Thyroid gland (tissue), 4 donors: Measurements from ENCODE around the gene RAX. TPM values are rescaled to one million over a fixed set of nuclear protein-coding genes. Genes with fewer than 3 reads are reported as not detected.

Source experiments
- DNase-seq, 2 donors: peaks; one replicate each; pipeline ENCODE4 v3.0.0-alpha.2; 2019
- H3K27ac ChIP-seq, 3 donors: fragments of 200-600 bp; sonication (generic); 1 replicate in 2 of 3; 2 replicates in 1 of 3; pipeline ENCODE4 v1.5.1; 2016 to 2019; ENCODE audit warnings: mild to moderate bottlenecking in 1 of 3, moderate library complexity in 1 of 3
- H3K27me3 ChIP-seq: fragments of 200-600 bp; sonication (generic); one replicate; pipeline ENCODE4 v1.5.1; 2019
- H3K36me3 ChIP-seq, 2 donors: fragments of 200-600 bp; sonication (generic); one replicate each; pipeline ENCODE4 v1.5.1; 2016 to 2019
- H3K4me1 ChIP-seq, 2 donors: fragments of 200-600 bp; sonication (generic); one replicate each; pipeline ENCODE4 v1.5.1; 2017 to 2019
- H3K4me3 ChIP-seq, 3 donors: fragments of 200-600 bp; sonication (generic); replicated peaks in 1 of 3; 1 replicate in 2 of 3; 2 replicates in 1 of 3; pipeline ENCODE4 v1.5.1; 2016; ENCODE audit warnings: mild to moderate bottlenecking in 1 of 3
- H3K9me3 ChIP-seq: fragments of 200-600 bp; sonication (generic); one replicate; pipeline ENCODE4 v1.5.1; 2017
- CTCF ChIP-seq, 6 experiments: fragments of 200-600 bp in 3 of 6; fragments of 450-650 bp in 3 of 6; sonication (generic) in 3 of 6; IDR thresholded peaks; one replicate each; pipeline ENCODE4 v1.5.1; 2016 to 2019; ENCODE audit warnings: antibody characterized with exemption in 6 of 6, mild to moderate bottlenecking in 2 of 6, inconsistent platforms in 1 of 6, moderate library complexity in 1 of 6
- POLR2A ChIP-seq, 2 donors: fragments of 450-650 bp; IDR thresholded peaks; one replicate each; pipeline ENCODE4 v1.6.1; 2017; ENCODE audit warnings: antibody characterized with exemption in 2 of 2, mild to moderate bottlenecking in 2 of 2, moderate library complexity in 1 of 2
- WGBS, 2 donors: methylation state at CpG; one replicate each; pipeline ENCODE4 v1.1.5; 2017; 5-methylcytosine and 5-hydroxymethylcytosine counted together
- intact Hi-C: fragments of 100-400 bp; cut with DNase I; formaldehyde crosslinking; loops from one replicate; pipeline ENCODE4 v1.15.1; 2023
- total RNA-seq, 4 donors: library from RNA; depleted of rRNA; stranded (reverse); fragments of >200 nt; gene quantifications; one replicate each; pipeline ENCODE4 v1.2.3, GENCODE V29; 2016

RAX gene
- total RNA-seq, 4 donors from 2014 or later, result not detected

GRCh38 chr18:59268127-59268720, 5.0 kb downstream of the RAX start:
- no peak overlapping the region for H3K27ac ChIP-seq
- H3K36me3 ChIP-seq, result no peaks in the 10 kb centered on the region
- peaks cover 16 to 28% of the 10 kb centered on the region in 2 donors for H3K4me1 ChIP-seq
- H3K4me3 ChIP-seq, result no peak overlapping the region
- peaks cover 75% of the 10 kb centered on the region for H3K27me3 ChIP-seq
- H3K9me3 ChIP-seq, result no peaks in the 10 kb centered on the region
- no peak for DNase-seq
- TF ChIP-seq POLR2A (IDR thresholded peaks at IDR 0.05) (no peak), CTCF (IDR thresholded peaks at IDR 0.05) (no peak)
- intact Hi-C loops, result no loop called here
- 8% methylated on average over 26 of the region's 28 CpGs for WGBS, 2 donors

GRCh38 chr18:59267503-59268126, 5.6 kb downstream of the RAX start:
- Histone ChIP-seq H3K27me3 (peaks cover 69% of the 10 kb centered on the region), H3K9me3 (no peaks in the 10 kb centered on the region), H3K4me1 (peaks cover 13 to 22% of the 10 kb centered on the region in 2 donors), H3K4me3 (no peak overlapping the region), H3K27ac (no peak overlapping the region), H3K36me3 (no peaks in the 10 kb centered on the region)
- WGBS, 2 donors, result 2 to 6% methylated on average over 8 to 23 of the region's 41 CpGs
- intact Hi-C loops, result no loop called here
- peak in 1 of 2 donors; percentile 4 for DNase-seq
- TF ChIP-seq POLR2A (IDR thresholded peaks at IDR 0.05) (no peak), CTCF (IDR thresholded peaks at IDR 0.05) (no peak)

GRCh38 chr18:59266886-59267502, 6.3 kb downstream of the RAX start:
- H3K4me1 ChIP-seq, result peaks cover 13 to 16% of the 10 kb centered on the region in 2 donors
- intact Hi-C loops, result no loop called here
- H3K36me3 ChIP-seq, result no peaks in the 10 kb centered on the region
- H3K9me3 ChIP-seq, result no peaks in the 10 kb centered on the region
- H3K27me3 ChIP-seq, result peaks cover 63% of the 10 kb centered on the region
- no peak overlapping the region for H3K4me3 ChIP-seq
- DNase-seq, result no peak
- TF ChIP-seq CTCF (IDR thresholded peaks at IDR 0.05) (no peak), POLR2A (IDR thresholded peaks at IDR 0.05) (no peak)
- WGBS, 2 donors, result 5 to 8% methylated on average over 10 of the region's 10 CpGs
- no peak overlapping the region for H3K27ac ChIP-seq

- Histone ChIP-seq H3K27ac (no peak overlapping the region), H3K4me1 (peaks cover 13 to 16% of the 10 kb centered on the region in 2 donors), H3K9me3 (no peaks in the 10 kb centered on the region), H3K4me3 (no peak overlapping the region), H3K36me3 (no peaks in the 10 kb centered on the region), H3K27me3 (peaks cover 58% of the 10 kb centered on the region)
- TF ChIP-seq POLR2A (IDR thresholded peaks at IDR 0.05) (no peak), CTCF (IDR thresholded peaks at IDR 0.05) (no peak)
- WGBS, 2 donors, result 15 to 21% methylated on average over 1 of the region's 1 CpG
- intact Hi-C loops, result no loop called here
- DNase-seq, result no peak
Measured at GRCh38 chr18:59266459-59266858, 6.8 kb downstream of the RAX start.

- Histone ChIP-seq H3K4me1 (peaks cover 13 to 16% of the 10 kb centered on the region in 2 donors), H3K27ac (no peak overlapping the region), H3K27me3 (peaks cover 53% of the 10 kb centered on the region), H3K4me3 (no peak overlapping the region), H3K36me3 (no peaks in the 10 kb centered on the region), H3K9me3 (no peaks in the 10 kb centered on the region)
- intact Hi-C loops, result no loop called here
- no peak for DNase-seq
- TF ChIP-seq CTCF (IDR thresholded peaks at IDR 0.05), result no peak
- no peak for TF ChIP-seq POLR2A (IDR thresholded peaks at IDR 0.05)
- WGBS, 2 donors, result 9 to 12% methylated on average over 9 to 12 of the region's 12 CpGs
Measured at GRCh38 chr18:59265974-59266369, 7.3 kb downstream of the RAX start.
